GM21529 (cell line): ENCODE measurements around the gene CGB1.
"Not testable (repeated sequence)": the region's sequence is repeated elsewhere in the genome, so short reads cannot be mapped to it uniquely, and the experiment has no call there.

Experiments
- ATAC-seq: cut with Tn5 transposase; IDR thresholded peaks from one replicate; pipeline ENCODE4 v1.9.1; 2021; ENCODE audit not compliant: unreplicated experiment

CGB1 gene

GRCh38 chr19:49036815-49037214 is at the start of gene CGB1:
CGB1 (minus strand) TSS chr19:49036895; CDS start chr19:49036711, 184 bp downstream.
- ATAC-seq: not testable (repeated sequence)

- no peak for ATAC-seq
These were observed 49.6 kb upstream of the CGB1 start for GRCh38 chr19:49086296-49086695.

- no peak for ATAC-seq
These were observed 49.2 kb upstream of the CGB1 start for GRCh38 chr19:49085868-49086232.

- ATAC-seq: peak; percentile 88
These were observed 48.5 kb upstream of the CGB1 start, which contains the start of gene SNRNP70 for GRCh38 chr19:49085020-49085867. SNRNP70 (plus strand) TSS chr19:49085451; CDS start chr19:49086415, 964 bp downstream.

GRCh38 chr19:49084206-49085019 is 47.7 kb upstream of the CGB1 start:
- ATAC-seq: peak; percentile 4

GRCh38 chr19:49081273-49081672 is 44.6 kb upstream of the CGB1 start:
- no peak for ATAC-seq

- no peak for ATAC-seq
These were observed 43.7 kb upstream of the CGB1 start for GRCh38 chr19:49080392-49080791.

GRCh38 chr19:49074869-49075268 is 38.2 kb upstream of the CGB1 start:
- not testable (repeated sequence) for ATAC-seq

- ATAC-seq: no peak
These were observed 37.1 kb upstream of the CGB1 start for GRCh38 chr19:49073514-49074378.

- ATAC-seq: no peak
These were observed 35.3 kb upstream of the CGB1 start for GRCh38 chr19:49071860-49072547.

GRCh38 chr19:49070416-49070815 is 33.7 kb upstream of the CGB1 start:
- ATAC-seq: no peak

- ATAC-seq: no peak
These were observed 32.3 kb upstream of the CGB1 start for GRCh38 chr19:49069026-49069425.

GRCh38 chr19:49067554-49067953 is 30.9 kb upstream of the CGB1 start:
- ATAC-seq: no peak

GRCh38 chr19:49065905-49066512 is 29.3 kb upstream of the CGB1 start:
- no peak for ATAC-seq

GRCh38 chr19:49064768-49065611 is 28.3 kb upstream of the CGB1 start, which contains the start of gene NTF4:
NTF4 (minus strand) TSS chr19:49064818; CDS start chr19:49061997, 2,821 bp downstream.
- no peak for ATAC-seq

- ATAC-seq: no peak
These were observed 27.4 kb upstream of the CGB1 start for GRCh38 chr19:49064029-49064629.

GRCh38 chr19:49061445-49061844 is 24.8 kb upstream of the CGB1 start:
- ATAC-seq: no peak

GRCh38 chr19:49061000-49061399 is 24.3 kb upstream of the CGB1 start:
- no peak for ATAC-seq

- ATAC-seq: no peak
These were observed 22.4 kb upstream of the CGB1 start for GRCh38 chr19:49059053-49059452.
